Glomerular visceral epithelial cell (primary cell): Measurements from ENCODE around the gene CDC42EP2.
"Not testable (repeated sequence)": the region's sequence is repeated elsewhere in the genome, so short reads cannot be mapped to it uniquely, and the experiment has no call there.

Source experiments
- DNase-seq: peaks from one replicate; pipeline ENCODE4 v3.0.0-alpha.2; 2016; ENCODE audit errors: extremely low spot score

CDC42EP2 gene

GRCh38 chr11:65320386-65321075 lies 5.9 kb downstream of the CDC42EP2 start:
- DNase-seq: no peak

GRCh38 chr11:65321076-65321475 lies 6.4 kb downstream of the CDC42EP2 start:
- no peak for DNase-seq

- DNase-seq: no peak
Measured at GRCh38 chr11:65321828-65322485, 7.3 kb downstream of the CDC42EP2 start.

- no peak for DNase-seq
Measured at GRCh38 chr11:65323813-65324212, 9.1 kb downstream of the CDC42EP2 start.

GRCh38 chr11:65325435-65325834 lies 10.8 kb downstream of the CDC42EP2 start:
- DNase-seq: no peak

GRCh38 chr11:65327021-65327420 lies 12.4 kb downstream of the CDC42EP2 start:
- DNase-seq: no peak

- no peak for DNase-seq
Measured at GRCh38 chr11:65329478-65329877, 14.8 kb downstream of the CDC42EP2 start.

GRCh38 chr11:65329944-65330403 lies 15.3 kb downstream of the CDC42EP2 start:
- DNase-seq: peak; percentile 85

- DNase-seq: no peak
Measured at GRCh38 chr11:65330544-65330943, 15.9 kb downstream of the CDC42EP2 start.

GRCh38 chr11:65332591-65332990 lies 17.9 kb downstream of the CDC42EP2 start:
- DNase-seq: not testable (repeated sequence)

- DNase-seq: no peak
Measured at GRCh38 chr11:65334696-65335295, 20.1 kb downstream of the CDC42EP2 start.

GRCh38 chr11:65338676-65339075 lies 24.0 kb downstream of the CDC42EP2 start:
- no peak for DNase-seq

- DNase-seq: no peak
Measured at GRCh38 chr11:65340226-65340625, 25.6 kb downstream of the CDC42EP2 start.

GRCh38 chr11:65341856-65342255 lies 27.2 kb downstream of the CDC42EP2 start:
- DNase-seq: no peak

GRCh38 chr11:65351511-65351910 lies 36.8 kb downstream of the CDC42EP2 start:
- DNase-seq: no peak

GRCh38 chr11:65352783-65353182 lies 38.1 kb downstream of the CDC42EP2 start:
- no peak for DNase-seq

GRCh38 chr11:65353376-65353775 lies 38.7 kb downstream of the CDC42EP2 start:
- DNase-seq: no peak

GRCh38 chr11:65353900-65354264 lies 39.2 kb downstream of the CDC42EP2 start:
- DNase-seq: no peak

GRCh38 chr11:65354265-65355012 lies 39.8 kb downstream of the CDC42EP2 start, which contains the start of gene TIGD3:
TIGD3 (plus strand) TSS chr11:65354751; CDS start chr11:65355809, 1,058 bp downstream.
- DNase-seq: peak; percentile 95

GRCh38 chr11:65355013-65355775 lies 40.5 kb downstream of the CDC42EP2 start:
- DNase-seq: peak; percentile 10

- no peak for DNase-seq
Measured at GRCh38 chr11:65355776-65356393, 41.2 kb downstream of the CDC42EP2 start.
